ENCODE results near the gene KRT2.

The KRT2 gene

GRCh38 chr12:52600071-52600470, 51.9 kb downstream of the KRT2 start:
- TF ChIP-seq YY1 (IDR thresholded peaks at IDR 0.05; ENCODE audit: low read depth), result no peak
- TF ChIP-seq EP300 (IDR thresholded peaks at IDR 0.05; ENCODE audit: borderline replicate concordance), result no peak
- no peak for TF ChIP-seq REST (IDR thresholded peaks at IDR 0.05; ENCODE audit: low read depth)
- no peak for TF ChIP-seq CREB1 (IDR thresholded peaks at IDR 0.05; ENCODE audit: low read depth)
- no peak for TF ChIP-seq FOXM1 (IDR thresholded peaks at IDR 0.05; ENCODE audit: borderline replicate concordance, low read depth)
- no peak for TF ChIP-seq EGR1 (IDR thresholded peaks at IDR 0.05)
- TF ChIP-seq MAX (IDR thresholded peaks at IDR 0.05), result no peak
- TF ChIP-seq TEAD4 (IDR thresholded peaks at IDR 0.05), result no peak
- TF ChIP-seq, protein P1, sequence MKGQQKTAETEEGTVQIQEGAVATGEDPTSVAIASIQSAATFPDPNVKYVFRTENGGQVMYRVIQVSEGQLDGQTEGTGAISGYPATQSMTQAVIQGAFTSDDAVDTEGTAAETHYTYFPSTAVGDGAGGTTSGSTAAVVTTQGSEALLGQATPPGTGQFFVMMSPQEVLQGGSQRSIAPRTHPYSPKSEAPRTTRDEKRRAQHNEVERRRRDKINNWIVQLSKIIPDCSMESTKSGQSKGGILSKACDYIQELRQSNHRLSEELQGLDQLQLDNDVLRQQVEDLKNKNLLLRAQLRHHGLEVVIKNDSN (IDR thresholded peaks at IDR 0.05), result no peak
- TF ChIP-seq TCF12 (IDR thresholded peaks at IDR 0.05; ENCODE audit: low read depth), result no peak
- no peak for TF ChIP-seq RAD21 (IDR thresholded peaks at IDR 0.05; ENCODE audit: low read depth)
- TF ChIP-seq NFIC (IDR thresholded peaks at IDR 0.05), result no peak
- TF ChIP-seq TAF1 (IDR thresholded peaks at IDR 0.05; ENCODE audit: low read depth), result no peak
- no peak for TF ChIP-seq CEBPB (IDR thresholded peaks at IDR 0.05)
- TF ChIP-seq ZBTB7A (IDR thresholded peaks at IDR 0.05; ENCODE audit: low read depth), result no peak

- no peak for TF ChIP-seq CEBPB (IDR thresholded peaks at IDR 0.05)
- TF ChIP-seq, protein P1 (IDR thresholded peaks at IDR 0.05), result no peak
- TF ChIP-seq EP300 (IDR thresholded peaks at IDR 0.05; ENCODE audit: borderline replicate concordance), result no peak
- TF ChIP-seq FOXM1 (IDR thresholded peaks at IDR 0.05; ENCODE audit: borderline replicate concordance, low read depth), result no peak
- TF ChIP-seq TCF12 (IDR thresholded peaks at IDR 0.05; ENCODE audit: low read depth), result no peak
- TF ChIP-seq RAD21 (IDR thresholded peaks at IDR 0.05; ENCODE audit: low read depth), result no peak
- TF ChIP-seq EGR1 (IDR thresholded peaks at IDR 0.05), result no peak
- no peak for TF ChIP-seq NFIC (IDR thresholded peaks at IDR 0.05)
- TF ChIP-seq TAF1 (IDR thresholded peaks at IDR 0.05; ENCODE audit: low read depth), result no peak
- no peak for TF ChIP-seq YY1 (IDR thresholded peaks at IDR 0.05; ENCODE audit: low read depth)
- TF ChIP-seq TEAD4 (IDR thresholded peaks at IDR 0.05), result no peak
- TF ChIP-seq MAX (IDR thresholded peaks at IDR 0.05), result no peak
- TF ChIP-seq CREB1 (IDR thresholded peaks at IDR 0.05; ENCODE audit: low read depth), result no peak
- TF ChIP-seq REST (IDR thresholded peaks at IDR 0.05; ENCODE audit: low read depth), result no peak
- TF ChIP-seq ZBTB7A (IDR thresholded peaks at IDR 0.05; ENCODE audit: low read depth), result no peak
Observed at GRCh38 chr12:52598966-52599365, 53.0 kb downstream of the KRT2 start.
